ENCODE measurements around the gene NHSL2.

DNA sequence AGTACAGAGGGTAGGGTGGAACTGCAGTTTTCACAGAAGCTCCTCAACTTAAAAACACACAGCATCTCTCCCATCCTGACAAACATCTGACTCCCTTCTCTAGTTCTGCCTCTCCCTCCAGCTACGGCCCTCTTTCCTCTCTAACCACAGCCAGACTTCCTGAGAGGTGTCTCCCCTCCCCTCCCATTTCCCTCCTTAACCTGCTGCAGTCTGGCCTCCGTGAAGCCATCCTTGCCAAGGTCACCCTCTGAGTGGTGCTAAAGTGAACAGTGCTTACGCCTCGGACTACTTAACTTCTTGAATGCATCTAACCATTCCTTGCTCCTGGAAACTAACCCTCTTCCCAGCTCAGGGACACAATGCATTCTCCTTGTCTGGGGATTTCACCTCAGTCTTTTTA, 167.8 kb downstream of the NHSL2 start:
- no peak for TF ChIP-seq POLR2A (IDR thresholded peaks at IDR 0.05)
- TF ChIP-seq, protein P1, sequence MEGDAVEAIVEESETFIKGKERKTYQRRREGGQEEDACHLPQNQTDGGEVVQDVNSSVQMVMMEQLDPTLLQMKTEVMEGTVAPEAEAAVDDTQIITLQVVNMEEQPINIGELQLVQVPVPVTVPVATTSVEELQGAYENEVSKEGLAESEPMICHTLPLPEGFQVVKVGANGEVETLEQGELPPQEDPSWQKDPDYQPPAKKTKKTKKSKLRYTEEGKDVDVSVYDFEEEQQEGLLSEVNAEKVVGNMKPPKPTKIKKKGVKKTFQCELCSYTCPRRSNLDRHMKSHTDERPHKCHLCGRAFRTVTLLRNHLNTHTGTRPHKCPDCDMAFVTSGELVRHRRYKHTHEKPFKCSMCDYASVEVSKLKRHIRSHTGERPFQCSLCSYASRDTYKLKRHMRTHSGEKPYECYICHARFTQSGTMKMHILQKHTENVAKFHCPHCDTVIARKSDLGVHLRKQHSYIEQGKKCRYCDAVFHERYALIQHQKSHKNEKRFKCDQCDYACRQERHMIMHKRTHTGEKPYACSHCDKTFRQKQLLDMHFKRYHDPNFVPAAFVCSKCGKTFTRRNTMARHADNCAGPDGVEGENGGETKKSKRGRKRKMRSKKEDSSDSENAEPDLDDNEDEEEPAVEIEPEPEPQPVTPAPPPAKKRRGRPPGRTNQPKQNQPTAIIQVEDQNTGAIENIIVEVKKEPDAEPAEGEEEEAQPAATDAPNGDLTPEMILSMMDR (IDR thresholded peaks at IDR 0.05): no peak

Measured in thyroid gland (tissue), 4 donors.